ENCODE results near the gene GRID1.

The GRID1 gene

DNA sequence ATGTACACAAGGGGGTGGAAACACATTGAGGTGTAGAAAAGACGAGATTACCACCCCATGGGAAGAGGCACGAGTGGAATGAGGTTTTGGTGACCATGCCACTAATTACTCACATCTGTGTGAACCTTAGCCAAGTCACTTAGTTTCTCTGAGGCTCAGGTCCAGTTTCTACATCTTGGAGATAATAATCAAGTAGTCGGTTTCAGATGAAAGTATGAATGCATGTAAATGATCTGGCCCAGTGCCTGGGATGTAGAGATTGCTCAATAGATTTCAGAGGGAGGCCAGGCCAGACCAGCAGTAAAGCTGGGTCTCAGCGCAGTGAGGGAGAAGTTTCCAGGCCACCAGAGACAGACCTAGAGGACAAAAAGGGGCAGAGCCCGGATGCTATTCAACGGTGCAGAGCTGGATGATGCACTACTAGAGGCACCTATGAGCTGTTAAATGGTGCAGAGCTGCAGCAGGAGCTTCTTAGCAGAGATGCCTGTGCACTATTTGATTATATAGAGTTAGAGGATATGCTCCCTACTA is 725.1 kb downstream of the GRID1 start:
- no peak for DNase-seq (ENCODE audit: low read depth in 3 of 3, low spot score in 1 of 3)

DNA sequence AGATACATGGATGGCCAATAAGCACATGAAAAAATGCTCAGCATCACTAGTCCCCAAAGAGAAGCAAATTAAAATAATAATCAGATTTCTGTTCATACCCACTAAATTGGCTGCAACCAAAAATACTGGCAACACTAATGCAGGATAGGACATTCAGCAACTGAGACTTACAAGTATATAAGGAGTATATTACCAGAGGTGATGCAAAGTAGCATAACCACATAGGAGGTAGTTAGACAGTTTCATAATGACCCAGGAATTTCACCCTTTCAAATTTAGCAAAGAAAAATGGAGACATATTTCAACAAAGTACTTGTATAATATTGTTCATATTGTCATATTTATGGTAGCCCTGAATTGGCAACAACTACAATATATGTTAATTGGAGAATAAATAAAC is 727.8 kb downstream of the GRID1 start:
- DNase-seq (ENCODE audit: low read depth in 3 of 3, low spot score in 1 of 3), result no peak

DNA sequence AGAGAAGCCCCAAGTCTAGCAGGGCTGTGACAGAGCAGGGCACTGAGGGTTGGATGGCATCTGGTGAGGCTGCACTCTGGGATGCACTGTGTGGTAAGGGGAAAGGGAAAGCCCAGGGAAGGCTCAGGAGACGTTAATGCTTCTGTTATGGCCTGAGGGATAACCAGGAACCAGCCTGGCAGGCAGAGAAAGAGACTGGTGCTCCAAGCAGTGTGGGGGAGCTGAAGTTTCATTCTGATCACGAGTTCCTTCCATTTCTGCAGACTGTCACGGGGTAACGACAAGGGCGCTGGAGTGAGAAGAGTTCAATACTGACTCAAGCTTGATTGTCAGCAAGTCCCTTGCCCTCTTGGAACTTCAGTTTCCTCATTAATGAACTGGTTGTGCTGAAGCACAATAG is 730.9 kb downstream of the GRID1 start:
- DNase-seq (ENCODE audit: low read depth in 3 of 3, low spot score in 1 of 3), result no peak

DNA sequence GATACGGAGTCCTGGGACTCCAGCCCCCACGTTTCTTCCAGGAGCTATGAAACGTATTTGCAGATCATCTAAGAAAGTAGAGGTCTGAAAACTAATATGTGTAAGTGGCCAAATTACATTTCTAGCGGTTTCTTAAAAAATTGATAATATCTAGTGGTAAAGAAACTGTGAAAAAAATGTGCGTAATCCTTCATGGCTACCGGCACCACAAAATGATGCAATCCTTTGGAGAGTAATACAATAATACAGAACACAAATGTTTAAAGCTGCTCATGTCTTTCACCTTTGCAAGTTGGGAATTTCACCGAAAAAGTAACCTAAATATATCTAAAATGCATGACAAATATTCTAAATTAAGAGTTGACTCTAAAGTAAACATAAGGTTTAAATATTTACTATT is 742.1 kb downstream of the GRID1 start:
- DNase-seq (ENCODE audit: low read depth in 3 of 3, low spot score in 1 of 3), result no peak

DNA sequence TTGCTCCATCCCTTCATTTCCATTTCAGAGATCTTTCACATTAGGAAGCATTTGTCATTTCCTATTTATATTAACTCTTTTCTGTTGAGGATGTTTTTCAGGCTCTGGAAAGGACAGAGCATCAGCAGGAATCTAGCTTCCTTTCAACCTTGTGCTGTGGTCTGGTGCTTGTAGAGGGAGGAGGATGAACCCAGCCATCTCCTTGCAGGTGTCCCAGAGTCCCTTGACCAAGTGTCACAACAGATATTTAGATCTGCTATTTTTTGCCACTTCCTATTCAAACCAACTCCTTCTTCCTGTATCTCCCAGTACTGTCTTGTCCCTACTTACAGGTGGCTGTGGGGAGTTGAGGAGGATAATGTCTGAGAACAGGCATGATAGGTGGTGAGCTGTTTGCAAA is 742.8 kb downstream of the GRID1 start:
- no peak for DNase-seq (ENCODE audit: low read depth in 3 of 3, low spot score in 1 of 3)

DNA sequence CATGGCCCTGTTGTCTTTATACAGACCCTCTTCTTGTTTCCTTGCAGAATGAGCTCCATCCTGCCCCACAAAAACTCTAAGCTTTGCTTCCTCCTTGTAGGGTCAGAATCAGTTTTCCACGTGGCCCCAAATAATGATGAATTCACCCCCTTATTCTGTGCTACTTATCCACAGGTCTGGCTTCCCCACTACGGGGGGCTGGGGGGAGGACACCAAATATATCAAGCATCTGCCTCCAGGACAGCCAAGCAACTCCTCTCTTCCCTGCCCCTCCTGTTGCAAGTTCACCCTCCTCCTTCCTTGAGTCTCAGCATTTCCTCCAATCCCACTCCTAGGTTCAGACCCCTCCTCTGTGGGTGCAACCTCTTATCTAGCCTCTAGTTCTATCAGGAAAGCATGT is 743.3 kb downstream of the GRID1 start:
- DNase-seq (ENCODE audit: low read depth in 3 of 3, low spot score in 1 of 3), result no peak

DNA sequence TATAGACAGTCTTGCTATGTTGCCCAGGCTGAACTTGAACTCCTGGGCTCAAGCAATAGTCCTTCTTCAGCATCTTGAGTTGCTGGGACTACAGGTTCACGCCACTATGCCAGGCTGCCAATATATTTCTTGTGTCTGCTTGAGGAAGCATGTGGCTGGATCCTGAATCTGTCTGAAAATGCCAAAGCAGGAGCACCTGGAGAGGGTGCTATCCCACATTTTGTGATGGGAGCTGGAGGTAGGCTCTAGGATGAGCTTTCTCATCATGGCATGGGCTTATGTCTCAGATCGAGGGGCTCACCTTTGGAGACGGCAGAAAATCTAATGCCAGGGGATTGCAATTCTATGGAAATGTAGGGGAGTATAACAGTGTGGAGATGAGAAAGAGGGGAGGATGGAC is 744.2 kb downstream of the GRID1 start:
- DNase-seq (ENCODE audit: low read depth in 3 of 3, low spot score in 1 of 3), result no peak

DNA sequence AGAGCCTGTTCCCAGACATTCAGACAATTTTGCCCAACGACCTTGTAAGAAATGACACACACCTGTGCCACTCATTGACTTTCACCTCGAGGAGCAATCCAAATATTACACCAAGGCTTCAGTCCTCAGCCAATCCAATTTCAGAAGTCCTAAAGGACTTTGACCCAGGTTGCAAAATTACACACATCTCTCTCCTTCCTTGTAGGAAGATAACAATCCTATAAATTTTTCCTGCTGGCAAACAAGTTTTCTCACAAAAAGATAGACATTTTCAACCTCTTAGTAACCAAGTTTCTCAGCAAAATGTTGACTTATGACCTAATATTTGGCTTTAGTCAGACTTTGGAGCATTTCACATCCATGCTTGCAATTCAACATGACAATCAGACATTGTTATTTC is 745.0 kb downstream of the GRID1 start:
- DNase-seq (ENCODE audit: low read depth in 3 of 3, low spot score in 1 of 3), result no peak

DNA sequence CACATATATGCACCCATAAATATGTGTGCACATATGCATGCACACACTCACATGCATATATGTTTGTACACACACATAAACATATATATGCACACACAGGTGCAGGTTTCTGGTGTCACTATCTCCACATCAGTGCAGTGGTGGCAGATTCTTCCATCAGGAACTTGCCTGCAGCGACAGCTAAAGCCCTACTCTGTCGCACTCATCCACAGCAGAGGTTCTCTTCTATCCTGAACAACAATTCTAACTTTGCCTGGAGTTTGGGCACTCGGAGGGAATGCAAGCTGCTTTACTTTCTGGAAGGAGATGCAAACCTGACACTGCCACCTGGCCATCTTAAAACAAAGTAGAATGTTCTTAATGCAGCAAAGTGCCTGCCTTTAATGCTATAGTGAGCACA is 745.8 kb downstream of the GRID1 start:
- DNase-seq (ENCODE audit: low read depth in 3 of 3, low spot score in 1 of 3), result no peak

DNA sequence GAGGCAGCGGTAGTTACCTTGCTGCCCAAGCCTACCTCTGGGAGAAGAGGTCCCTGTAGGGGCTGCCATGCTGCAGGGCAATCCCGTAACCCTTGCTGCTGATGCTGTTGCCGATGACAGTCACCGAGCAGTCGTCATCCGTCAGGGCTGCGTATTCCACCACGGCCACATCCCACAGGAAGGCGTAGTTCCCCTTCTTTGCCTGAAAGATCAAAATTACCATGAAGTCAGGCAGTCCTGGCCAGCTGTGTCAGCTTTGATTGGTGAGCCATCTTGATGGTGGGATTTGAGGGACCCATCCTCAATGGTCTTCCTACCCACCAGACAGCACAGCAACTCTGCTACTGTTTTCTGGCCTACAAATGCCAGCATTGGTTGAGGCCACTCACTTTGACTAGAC is 746.8 kb downstream of the GRID1 start:
- no peak for DNase-seq (ENCODE audit: low read depth in 3 of 3, low spot score in 1 of 3)

DNA sequence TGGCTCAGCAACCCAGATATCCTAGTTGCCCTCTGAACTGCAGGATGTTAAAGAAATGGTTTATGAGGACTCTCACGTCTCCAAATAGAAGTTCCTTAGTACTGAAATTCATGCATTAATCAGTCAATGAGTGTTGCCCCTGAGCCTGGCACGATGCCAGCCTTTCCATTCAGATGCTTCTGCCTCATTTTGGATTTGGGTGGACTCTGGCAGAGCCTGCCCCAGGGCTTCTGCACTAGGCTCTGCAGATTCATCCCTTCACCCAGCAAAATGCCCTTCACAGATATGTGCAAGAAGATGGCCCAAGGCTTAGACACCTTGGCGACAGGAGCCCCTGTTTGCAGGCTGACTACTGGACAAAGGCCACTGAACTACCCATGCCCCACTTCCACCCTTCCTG is 747.8 kb downstream of the GRID1 start:
- no peak for DNase-seq (ENCODE audit: low read depth in 3 of 3, low spot score in 1 of 3)

DNA sequence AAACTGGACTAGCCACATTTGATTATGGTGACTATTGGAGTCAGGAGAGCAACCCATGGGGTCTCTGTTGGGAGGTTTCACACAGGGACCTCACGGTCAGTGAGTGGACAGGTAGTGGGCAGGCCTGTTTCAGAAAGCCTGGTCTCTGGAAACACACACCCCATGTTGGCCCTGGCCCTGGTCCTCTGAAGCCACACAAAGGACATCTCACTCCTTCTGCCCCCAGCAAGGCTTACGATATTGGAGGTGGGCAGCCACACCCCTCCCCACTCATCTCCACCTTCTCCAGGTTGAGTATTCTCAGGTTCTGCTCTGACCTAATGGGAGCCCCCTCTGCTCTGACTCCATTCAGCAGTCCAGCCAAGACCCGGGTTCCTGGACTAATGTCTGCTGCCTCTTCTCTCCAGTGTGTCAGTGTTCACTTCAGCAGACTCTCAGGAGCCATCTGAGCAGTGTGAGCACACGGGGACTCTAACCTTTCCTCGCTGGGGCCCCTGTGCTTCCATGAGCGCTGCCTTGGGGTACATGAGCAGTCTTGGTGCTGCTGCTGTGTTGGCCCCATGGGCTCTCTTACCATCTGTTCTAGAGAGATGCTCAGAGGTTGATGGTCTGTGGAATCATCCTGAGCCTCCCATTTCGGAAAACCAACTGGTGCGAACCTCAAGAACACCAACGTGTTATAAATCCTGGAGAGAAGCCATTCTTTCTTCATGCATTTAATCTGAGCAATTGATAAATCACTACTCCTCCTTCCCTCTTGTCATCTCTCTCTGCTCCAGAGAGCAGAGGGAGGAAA is 748.6 kb downstream of the GRID1 start:
- DNase-seq (ENCODE audit: low read depth in 3 of 3, low spot score in 1 of 3), result no peak

DNA sequence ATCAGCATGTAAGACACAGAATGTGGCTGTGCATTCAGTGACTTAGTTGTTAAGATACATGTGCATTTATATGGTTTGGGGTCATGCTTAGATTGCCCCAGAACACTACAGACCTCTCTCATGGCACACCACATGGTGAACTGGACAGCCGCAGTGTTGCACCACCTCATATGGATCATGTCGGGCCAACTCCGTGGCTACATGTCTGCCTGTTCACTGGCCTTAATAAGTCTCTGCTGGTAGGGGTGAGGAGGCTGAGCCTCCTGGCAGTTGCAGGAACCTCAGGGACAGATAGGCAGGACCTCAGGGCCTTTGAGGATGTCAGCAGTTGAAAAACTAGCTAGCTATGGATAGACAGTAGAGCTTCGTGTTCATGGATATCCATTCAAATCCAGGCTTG is 751.0 kb downstream of the GRID1 start:
- DNase-seq (ENCODE audit: low read depth in 3 of 3, low spot score in 1 of 3), result no peak

DNA sequence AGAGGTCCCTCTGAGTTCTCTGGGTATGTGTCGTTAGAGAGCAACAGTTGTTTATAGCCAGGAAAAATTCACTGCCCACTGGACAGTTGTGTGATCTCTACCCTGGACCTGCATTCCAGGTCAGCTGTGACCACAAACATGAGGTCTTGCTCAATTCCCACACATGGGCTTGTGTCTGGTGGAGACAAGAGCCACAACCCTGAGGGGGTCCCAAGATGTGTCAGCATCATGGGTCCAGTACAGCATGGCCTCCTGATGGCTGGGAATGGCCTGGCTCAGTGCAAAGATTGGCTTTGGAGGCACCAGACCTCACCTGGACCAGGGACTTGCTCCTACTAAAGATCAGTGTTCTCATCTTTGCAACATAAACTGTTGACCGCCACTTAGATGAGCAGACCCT is 751.6 kb downstream of the GRID1 start:
- no peak for DNase-seq (ENCODE audit: low read depth in 3 of 3, low spot score in 1 of 3)

DNA sequence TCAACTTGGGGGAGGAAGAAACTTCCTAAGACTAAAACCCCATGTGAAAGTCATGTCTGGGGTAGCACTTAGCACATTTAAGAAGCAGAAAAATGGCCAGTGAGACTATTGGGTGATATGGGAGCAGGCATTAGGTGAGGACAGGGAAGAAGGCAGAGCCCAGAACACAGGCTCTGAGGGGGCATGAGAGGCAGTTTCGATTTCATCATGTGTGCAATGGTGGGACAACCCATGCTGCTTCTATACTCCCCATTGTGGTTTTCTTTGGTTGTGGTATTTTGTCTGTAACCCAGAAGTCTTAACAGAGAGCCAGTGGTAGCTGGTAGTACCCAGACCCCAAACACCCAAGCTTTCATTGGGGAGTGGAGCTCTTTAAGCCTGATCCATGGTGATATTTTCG is 752.0 kb downstream of the GRID1 start:
- DNase-seq (ENCODE audit: low read depth in 3 of 3, low spot score in 1 of 3), result no peak

DNA sequence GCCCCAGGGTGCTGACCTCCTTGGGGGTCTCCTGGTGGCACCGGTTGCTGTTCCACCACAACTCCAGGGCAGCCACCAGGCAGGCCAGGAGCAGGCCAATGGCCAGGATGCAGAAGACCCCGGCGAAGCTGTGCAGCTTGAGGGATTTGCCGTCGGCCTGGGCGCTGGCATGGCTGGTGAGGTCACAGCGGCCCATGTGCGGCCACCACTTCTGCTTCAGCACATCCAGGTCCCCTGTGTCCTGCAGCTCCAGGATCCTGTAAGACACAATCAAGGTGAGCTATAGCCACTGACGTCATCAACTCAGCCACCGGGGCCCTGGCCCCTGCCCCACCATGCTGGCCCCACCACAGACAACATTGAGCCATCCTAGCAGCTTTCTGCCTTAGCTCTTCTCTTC is 753.2 kb downstream of the GRID1 start:
- no peak for DNase-seq (ENCODE audit: low read depth in 3 of 3, low spot score in 1 of 3)

DNA sequence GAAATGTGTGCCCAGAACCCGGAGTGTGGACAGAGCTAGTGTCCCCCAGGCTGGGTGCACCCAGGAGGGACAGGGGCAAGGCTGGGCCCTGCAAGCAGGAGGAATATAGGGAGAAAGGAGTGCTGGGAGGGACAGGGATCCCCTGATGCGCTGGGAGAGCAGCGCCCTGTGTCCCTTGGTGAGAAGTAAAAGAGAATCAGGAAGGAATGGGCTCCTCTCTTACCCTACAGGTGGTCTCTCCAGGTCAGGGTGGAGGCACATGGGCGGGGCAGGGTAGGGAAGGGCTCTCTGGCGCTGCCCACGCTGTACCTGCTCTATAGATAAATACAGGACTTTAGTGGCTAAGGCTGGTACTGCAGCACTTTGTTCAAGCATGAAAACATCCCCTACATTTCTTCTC is 753.8 kb downstream of the GRID1 start:
- DNase-seq (ENCODE audit: low read depth in 3 of 3, low spot score in 1 of 3), result no peak

DNA sequence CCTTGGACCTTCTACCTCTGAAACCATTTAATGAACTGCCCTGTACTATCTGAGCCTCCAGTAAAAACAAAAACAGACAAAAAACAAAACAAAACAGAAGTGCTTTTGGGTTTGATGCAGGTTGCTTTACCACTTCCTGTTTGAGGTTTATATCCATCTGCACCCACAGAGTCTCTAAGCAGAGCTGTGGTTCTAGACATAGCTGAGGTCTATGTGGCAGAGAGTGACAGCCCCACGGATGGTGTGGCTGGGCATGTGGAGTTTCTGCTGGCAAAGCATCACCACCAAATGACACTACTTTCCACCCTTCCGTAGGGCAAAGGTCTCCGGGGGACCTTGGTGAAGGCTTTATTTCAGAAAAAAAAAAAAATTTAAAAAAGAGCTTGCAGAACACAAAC is 754.2 kb downstream of the GRID1 start:
- DNase-seq (ENCODE audit: low read depth in 3 of 3, low spot score in 1 of 3), result peak in 2 of 3 donors; percentile 9 to 11

DNA sequence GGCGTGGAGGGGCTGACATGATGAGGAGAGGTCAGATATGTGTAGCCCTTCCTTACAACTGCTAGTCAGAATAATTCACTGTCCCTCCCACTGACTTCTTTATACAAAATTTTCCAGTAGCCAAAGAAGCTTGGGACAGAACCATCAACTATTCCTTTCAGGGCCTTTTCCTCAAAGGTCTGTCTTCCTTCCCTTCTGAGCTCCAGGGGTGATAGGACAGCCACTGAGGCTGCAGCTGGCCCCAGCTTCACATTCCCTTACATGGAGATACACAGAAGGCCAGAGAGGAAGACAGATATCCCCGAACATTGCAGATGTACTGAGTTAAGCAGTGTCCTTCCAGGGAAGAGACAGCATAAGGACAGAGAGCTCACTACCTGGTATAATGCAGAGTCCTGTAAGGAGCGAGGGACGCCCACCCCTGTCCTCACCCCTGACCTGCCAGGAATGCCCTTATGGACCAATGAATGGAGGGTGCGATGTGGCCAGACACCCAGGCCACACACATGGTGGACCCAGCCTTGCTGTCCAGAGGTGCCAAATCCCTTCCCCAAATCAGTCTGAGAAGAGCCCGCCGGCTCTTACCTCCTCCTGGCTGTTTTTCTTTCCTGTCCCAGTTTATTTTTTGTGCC is 754.7 kb downstream of the GRID1 start:
- DNase-seq (ENCODE audit: low read depth in 3 of 3, low spot score in 1 of 3), result no peak

DNA sequence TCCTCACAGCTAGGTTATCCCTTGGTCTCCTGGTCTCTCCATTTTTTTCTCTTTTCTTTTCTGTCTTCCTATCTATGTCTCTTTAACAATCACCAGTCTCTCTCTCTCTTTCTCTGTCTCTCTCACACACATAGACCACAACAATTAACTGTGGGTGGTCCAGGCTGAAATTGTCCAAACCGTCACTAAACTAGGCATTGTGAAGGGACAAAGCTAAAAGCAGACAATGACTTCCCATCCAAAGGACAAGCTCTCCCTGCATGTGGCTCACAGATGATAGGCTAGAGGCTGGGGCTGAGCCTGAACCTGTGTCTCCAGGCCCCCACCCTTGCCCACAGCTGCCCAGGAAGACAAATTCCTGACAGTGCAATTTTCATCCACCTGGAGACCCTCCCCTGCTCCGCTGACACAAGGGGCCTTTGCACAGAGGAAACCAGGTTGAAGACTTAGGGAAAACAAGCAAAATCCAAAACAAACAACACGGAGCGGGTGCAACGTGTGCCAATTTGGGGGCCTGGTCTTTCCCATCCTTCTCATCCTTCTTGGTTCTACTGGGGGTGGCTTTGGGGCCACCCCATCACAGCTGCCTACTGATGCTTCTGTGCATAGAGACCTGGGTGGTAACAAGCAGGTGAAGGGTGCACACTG is 755.4 kb downstream of the GRID1 start:
- no peak for DNase-seq (ENCODE audit: low read depth in 3 of 3, low spot score in 1 of 3)

DNA sequence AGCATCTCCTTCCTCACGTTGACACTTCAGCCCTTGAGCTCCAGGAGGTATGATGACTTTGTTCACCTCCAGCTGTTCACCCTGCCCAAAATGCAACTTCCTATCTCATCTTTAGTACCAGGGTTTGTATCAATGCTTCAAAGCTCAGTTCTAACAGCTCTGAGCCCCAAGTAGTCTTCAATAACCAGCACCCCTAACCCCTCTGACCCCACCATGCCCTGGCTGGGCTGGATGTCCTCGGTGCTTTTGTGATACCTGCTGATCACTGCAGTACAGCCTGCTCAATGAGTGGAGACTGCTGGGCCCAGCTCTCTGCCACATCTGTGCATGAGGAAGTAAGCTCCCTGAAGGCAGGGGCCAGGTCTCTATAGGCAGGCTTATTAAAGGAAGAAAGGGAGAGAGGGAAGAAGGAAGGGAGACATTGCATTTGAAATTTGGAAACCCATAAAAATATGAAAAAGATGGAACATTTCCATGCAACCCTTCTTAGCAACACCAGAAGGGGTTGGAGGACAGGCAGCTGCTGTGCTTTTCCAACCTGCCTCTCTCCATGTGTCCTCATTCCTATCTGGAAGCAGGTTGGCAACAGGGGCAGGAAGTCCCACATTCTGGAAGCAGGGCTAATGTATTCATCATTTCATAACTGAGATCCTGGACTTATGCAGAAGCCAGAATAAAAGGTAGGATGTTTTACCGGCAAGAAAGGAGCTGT is 756.1 kb downstream of the GRID1 start:
- DNase-seq (ENCODE audit: low read depth in 3 of 3, low spot score in 1 of 3), result no peak

DNA sequence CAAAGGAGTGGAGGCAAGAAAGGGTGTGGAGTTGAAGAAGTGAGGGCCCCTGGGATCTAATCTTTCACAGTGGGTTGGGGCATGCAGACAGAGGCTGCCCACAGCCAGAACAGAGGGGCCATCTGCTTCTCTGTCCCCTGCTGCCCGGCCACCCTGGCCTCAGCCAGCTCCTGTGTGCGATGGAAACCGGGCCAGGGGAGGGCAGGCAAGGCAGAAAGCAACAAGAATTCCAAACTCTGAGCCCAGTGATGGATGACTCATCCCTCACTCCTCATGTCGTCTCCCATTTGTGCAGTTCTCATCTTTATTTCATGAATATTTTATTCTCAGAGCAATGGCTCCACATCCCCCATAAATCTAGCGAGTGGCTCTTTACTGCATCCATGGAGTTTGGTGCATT is 757.1 kb downstream of the GRID1 start:
- DNase-seq (ENCODE audit: low read depth in 3 of 3, low spot score in 1 of 3), result no peak

Data from stimulated activated CD4-positive, alpha-beta T cell treated with anti-CD3 and anti-CD28 coated beads, TNF-alpha, amount 100 ng/mL, for 1 hour (primary cell).